K562 (cell line): ENCODE data around the gene OTOL1. TPM values are rescaled to one million over a fixed set of nuclear protein-coding genes. Genes with fewer than 3 reads are reported as not detected.

Source experiments
- ATAC-seq: fragments of 200-7000 bp; cut with Tn5 transposase; 3 replicates; pipeline ENCODE4 v1.9.1; 2020; ENCODE audit warnings: moderate library complexity
- BruUV-seq: library from RNA; stranded (reverse); fragments of 400-500 nt; replicated peaks from 2 replicates; lab custom pipeline; 2021; lab: Mats Ljungman, UMichigan
- CTCF ChIA-PET: fragments of 300-600 bp; formaldehyde crosslinking; extraction: SDS; loops from one replicate; lab custom pipeline; 2021; ENCODE audit warnings: low intra/inter-chr PET ratio; lab: Yijun Ruan, JAX
- POLR2A ChIA-PET: fragments of 300-600, 350-650 bp; sonication (Branson Sonifier 250); formaldehyde crosslinking; extraction: SDS; loops from one replicate; lab custom pipeline; 2021; ENCODE audit warnings: antibody characterized with exemption, inconsistent platforms; lab: Yijun Ruan, JAX
- DNase-seq, 4 experiments: peaks; one replicate each; pipeline versions ENCODE4 v3.0.0 to v3.0.0-alpha.2; 2011 to 2018; ENCODE audit warnings: low spot score in 3 of 4, mixed read lengths in 3 of 4; ENCODE audit errors: extremely low read depth in 1 of 4
- FAIRE-seq: peaks from 2 replicates; lab custom pipeline; 2011; peaks lifted over from hg19 to GRCh38; lab: Jason Lieb, UNC
- H2AFZ ChIP-seq: 2 replicates; pipeline ENCODE4 v1.6.0; 2011; ENCODE audit warnings: low read depth, low read length, control low read depth, inconsistent platforms
- H3K27ac ChIP-seq: fragments of 200-600 bp; 3 replicates; pipeline ENCODE4 v1.8.0; 2011; ENCODE audit warnings: low read depth, mild to moderate bottlenecking, control low read depth, inconsistent platforms, low read length, moderate library complexity, mixed read lengths; ENCODE audit errors: extremely low read depth
- H3K27me3 ChIP-seq, 2 experiments: fragments of 300-600 bp in 1 of 2; 2 replicates in 1 of 2; 3 replicates in 1 of 2; pipeline versions ENCODE4 v1.6.0 to v1.8.0; 2011; ENCODE audit warnings: inconsistent platforms in 2 of 2, low read length in 2 of 2, mild to moderate bottlenecking in 1 of 2, mixed read lengths in 1 of 2, moderate library complexity in 1 of 2; ENCODE audit not compliant: control insufficient read depth in 2 of 2, insufficient read depth in 2 of 2
- H3K36me3 ChIP-seq: fragments of 300-600 bp; 3 replicates; pipeline ENCODE4 v1.8.0; 2011; ENCODE audit warnings: mild to moderate bottlenecking, low read length, inconsistent platforms; ENCODE audit not compliant: control insufficient read depth, insufficient read depth
- H3K4me1 ChIP-seq, 2 experiments: fragments of 200-600 bp in 1 of 2; replicated peaks in 1 of 2; 2 replicates in 1 of 2; 3 replicates in 1 of 2; pipeline versions ENCODE4 v1.5.1 to v1.8.0; 2011; ENCODE audit warnings: inconsistent platforms in 2 of 2, low read length in 2 of 2, mild to moderate bottlenecking in 1 of 2, mixed read lengths in 1 of 2, moderate library complexity in 1 of 2; ENCODE audit not compliant: control insufficient read depth in 2 of 2, insufficient read depth in 2 of 2
- H3K4me2 ChIP-seq: 2 replicates; pipeline ENCODE4 v1.6.1; 2011; ENCODE audit warnings: low read length, control low read depth, inconsistent platforms, mixed read lengths; ENCODE audit not compliant: insufficient read depth
- H3K4me3 ChIP-seq: fragments of 200-600 bp; sonication (generic), shearing (Covaris generic); 2 replicates; pipeline ENCODE4 v1.5.1; 2016; ENCODE audit warnings: control low read depth, inconsistent platforms
- H3K79me2 ChIP-seq: fragments of 200-600 bp; 3 replicates; pipeline ENCODE4 v1.8.0; 2011; ENCODE audit warnings: low read length, inconsistent platforms; ENCODE audit not compliant: control insufficient read depth, insufficient read depth
- H3K9ac ChIP-seq, 2 experiments: 2 replicates each; pipeline versions ENCODE4 v1.6.0 to v1.6.1; 2011; ENCODE audit warnings: low read depth in 2 of 2, low read length in 2 of 2, control low read depth in 1 of 2, inconsistent platforms in 1 of 2, mild to moderate bottlenecking in 1 of 2, mixed read lengths in 1 of 2; ENCODE audit not compliant: insufficient read depth in 1 of 2
- H3K9me1 ChIP-seq: one replicate; pipeline ENCODE4 v1.6.0; 2011; ENCODE audit warnings: inconsistent platforms, mild to moderate bottlenecking, low read length, moderate library complexity; ENCODE audit not compliant: control insufficient read depth, insufficient read depth
- H3K9me3 ChIP-seq: replicated peaks from 2 replicates; pipeline ENCODE4 v1.5.1; 2011; ENCODE audit warnings: low read depth, low read length, inconsistent platforms; ENCODE audit not compliant: control insufficient read depth, insufficient read depth
- H4K20me1 ChIP-seq: replicated peaks from 2 replicates; pipeline ENCODE4 v1.6.1; 2011; ENCODE audit warnings: low read length, inconsistent platforms, mixed read lengths; ENCODE audit not compliant: control insufficient read depth, insufficient read depth
- CUX1 ChIP-seq: fragments of 200-800 bp; sonication (Bioruptor generic); IDR thresholded peaks from 2 replicates; pipeline ENCODE4 v1.6.1; 2016; ENCODE audit warnings: missing genetic modification characterization, missing compliant biosample characterization
- E2F3 ChIP-seq: fragments of 250-450 bp; sonication (Bioruptor Pico); IDR thresholded peaks from 2 replicates; pipeline ENCODE4 v1.4.0; 2020; ENCODE audit warnings: mild to moderate bottlenecking
- GATAD2A ChIP-seq: fragments of 450-650 bp; IDR thresholded peaks from 2 replicates; pipeline ENCODE4 v1.6.1; 2017
- KDM4B ChIP-seq, 2 experiments: fragments of 450-650 bp in 1 of 2; sonication (generic) in 1 of 2; IDR thresholded peaks; 2 replicates each; pipeline ENCODE4 v1.6.1; 2016 to 2017; ENCODE audit warnings: borderline replicate concordance in 2 of 2, antibody characterized with exemption in 1 of 2, low read depth in 1 of 2, mild to moderate bottlenecking in 1 of 2
- KLF16 ChIP-seq: IDR thresholded peaks from 2 replicates; pipeline ENCODE4 v1.6.1; 2016; ENCODE audit warnings: antibody characterized with exemption
- POLR2B ChIP-seq: fragments of 450-650 bp; IDR thresholded peaks from 2 replicates; pipeline ENCODE4 v1.6.1; 2018; ENCODE audit warnings: low read depth; ENCODE audit not compliant: partially characterized antibody
- WGBS: fragments of 100-300 bp; shearing (Covaris generic); methylation state at CpG from one replicate; pipeline ENCODE4 v1.1.6; 2016; ENCODE audit warnings: low coverage, mixed read lengths; ENCODE audit not compliant: insufficient coverage; ENCODE audit errors: missing lambda C conversion rate; 5-methylcytosine and 5-hydroxymethylcytosine counted together
- in situ Hi-C: fragments of 300-500 bp; cut with MboI; formaldehyde crosslinking; loops from 4 replicates; pipeline ENCODE4 v1.15.0; 2018; ENCODE audit warnings: inconsistent platforms, mixed read lengths
- intact Hi-C: fragments of 100-400 bp; cut with micrococcal nuclease; formaldehyde crosslinking; loops from 2 replicates; pipeline ENCODE4 v1.14.2; 2022
- polyA plus RNA-seq, 8 experiments: library from polyadenylated mRNA; depleted of rRNA in 4 of 8; stranded (reverse) in 5 of 8; unstranded in 3 of 8; fragments of >200 nt; fragmentation: Nextera tagmentation in 2 of 8; fragmentation: Illumina TruSeq in 1 of 8; extraction: Ambion mirVana in 2 of 8; extraction: Trizol in 1 of 8; gene quantifications; 2 replicates each; pipeline versions ENCODE4 v1.2.1 to v1.2.3, GENCODE V29; 2011 to 2014; ENCODE audit warnings: inconsistent platforms in 1 of 8, missing spikeins in 1 of 8
- total RNA-seq, 7 experiments: library from RNA; depleted of rRNA in 6 of 7; stranded (reverse); fragments of >200 nt in 6 of 7; fragmentation: Illumina TruSeq in 2 of 7; extraction: Trizol in 2 of 7; gene quantifications; 2 replicates each; pipeline versions ENCODE4 v1.2.1 to v1.2.3, GENCODE V29; 2011 to 2021; ENCODE audit warnings: low replicate concordance in 1 of 7

The OTOL1 gene
- total and polyA plus RNA-seq, 9 of the 15 experiments (the other 6 are each of a cell fraction or from before 2014, with no cell fraction given) = not detected

DNA sequence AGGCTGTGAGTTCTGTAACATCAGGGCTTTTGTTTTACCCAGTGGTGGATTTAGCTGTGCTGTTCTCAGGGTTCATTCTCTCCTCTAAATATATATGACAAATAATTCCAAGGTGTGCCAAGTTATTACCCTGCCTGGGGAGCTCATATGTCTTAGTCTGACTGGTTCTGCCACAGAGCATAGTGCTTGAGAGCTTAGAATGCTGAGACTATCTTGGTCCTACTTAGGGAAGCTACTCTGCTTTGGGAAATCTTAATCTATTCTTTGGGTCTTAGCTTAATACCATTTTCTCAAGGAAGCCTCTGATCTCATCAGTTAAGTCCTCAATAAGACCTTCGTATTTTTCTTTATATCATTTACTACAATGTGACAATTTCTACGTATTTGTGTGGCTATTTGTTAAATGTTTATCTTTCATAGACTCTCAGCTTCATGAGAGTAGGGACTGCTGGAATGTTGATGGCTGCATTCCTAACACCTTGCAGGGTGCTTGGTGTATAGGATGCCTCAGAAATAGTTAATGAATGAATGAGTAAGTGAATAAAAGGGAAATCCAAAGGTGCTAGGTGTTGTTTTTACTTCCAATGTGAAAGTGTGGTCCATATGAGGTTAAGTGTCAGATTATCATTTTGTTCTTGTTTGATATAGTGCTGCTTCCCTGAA, 1.8 kb downstream of the OTOL1 start:
- CTCF ChIA-PET = no interaction called here
- no TSS peak for BruUV-seq
- no peak overlapping the region for H3K4me2 ChIP-seq
- no peaks in the 10 kb centered on the region for H4K20me1 ChIP-seq
- H3K4me1 ChIP-seq = no peaks in the 10 kb centered on the region
- H3K9me3 ChIP-seq = no peaks in the 10 kb centered on the region
- H2AFZ ChIP-seq = no peak overlapping the region
- no peaks in the 10 kb centered on the region for H3K27me3 ChIP-seq
- ATAC-seq = no peak
- H3K36me3 ChIP-seq = no peaks in the 10 kb centered on the region
- WGBS = 4% methylated on average over 2 of the region's 2 CpGs
- FAIRE-seq = no peak
- intact Hi-C loops = no loop called here
- no peaks in the 10 kb centered on the region for H3K9me1 ChIP-seq
- DNase-seq = no peak
- H3K79me2 ChIP-seq = no peaks in the 10 kb centered on the region
- in situ Hi-C loops = no loop called here
- no peak overlapping the region for H3K4me3 ChIP-seq
- H3K9ac ChIP-seq = no peak overlapping the region
- TF ChIP-seq KDM4B (IDR thresholded peaks at IDR 0.05; ENCODE audit: borderline replicate concordance in 2 of 2, low read depth in 1 of 2) = no peak
- no peak for TF ChIP-seq POLR2B
- TF ChIP-seq KLF16 = no peak
- TF ChIP-seq CUX1 (CRISPR knock-in tag) = no peak
- TF ChIP-seq GATAD2A = no peak
- no peak for TF ChIP-seq E2F3 (CRISPR knock-in tag)
- TF ChIP-seq, all 486 proteins: peak for 0
- POLR2A ChIA-PET = no interaction called here
- H3K27ac ChIP-seq = no peak overlapping the region
